HepG2 (cell line): Measurements from ENCODE around the gene CAPZA2.

ENCODE experiments used
- ATF7 ChIP-seq, 2 experiments: fragments of 450-650 bp in 1 of 2; sonication (generic) in 1 of 2; formaldehyde crosslinking in 1 of 2; IDR thresholded peaks; 2 replicates each; pipeline versions ENCODE4 v1.4.0 to v1.6.1; 2016 to 2020; ENCODE audit warnings: antibody characterized with exemption in 1 of 2, mild to moderate bottlenecking in 1 of 2, missing genetic modification reagents in 1 of 2
- ELF1 ChIP-seq: sonication (generic); formaldehyde crosslinking; IDR thresholded peaks from 2 replicates; pipeline ENCODE4 v1.4.0; 2020; ENCODE audit warnings: missing genetic modification reagents
- FOXJ3 ChIP-seq: sonication (generic); formaldehyde crosslinking; IDR thresholded peaks from 2 replicates; pipeline ENCODE4 v1.4.0; 2020; ENCODE audit warnings: missing genetic modification reagents, mild to moderate bottlenecking, borderline replicate concordance
- JUNB ChIP-seq: sonication (generic); formaldehyde crosslinking; IDR thresholded peaks from 2 replicates; pipeline ENCODE4 v1.8.0; 2022; ENCODE audit warnings: missing genetic modification reagents, mild to moderate bottlenecking, borderline replicate concordance
- TAF1 ChIP-seq: sonication (generic); formaldehyde crosslinking; IDR thresholded peaks from 2 replicates; pipeline ENCODE4 v1.4.0; 2020; ENCODE audit warnings: missing genetic modification reagents
- ZNF33A ChIP-seq: sonication (generic); formaldehyde crosslinking; IDR thresholded peaks from 2 replicates; pipeline ENCODE4 v1.5.1; 2020; ENCODE audit warnings: missing genetic modification reagents, mild to moderate bottlenecking, moderate library complexity, borderline replicate concordance
- ZNF644 ChIP-seq: IDR thresholded peaks from 2 replicates; pipeline ENCODE4 v1.6.1; 2016; ENCODE audit warnings: low read depth
- TF ChIP-seq, protein P1 (sequence below): IDR thresholded peaks from 2 replicates; pipeline ENCODE4 v1.6.1; 2012; ENCODE audit warnings: inconsistent platforms

- TF ChIP-seq, protein P1, sequence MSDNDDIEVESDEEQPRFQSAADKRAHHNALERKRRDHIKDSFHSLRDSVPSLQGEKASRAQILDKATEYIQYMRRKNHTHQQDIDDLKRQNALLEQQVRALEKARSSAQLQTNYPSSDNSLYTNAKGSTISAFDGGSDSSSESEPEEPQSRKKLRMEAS = no peak
- TF ChIP-seq TAF1 (CRISPR knock-in tag) = no peak
- TF ChIP-seq ATF7 (IDR thresholded peaks at IDR 0.05) = no peak
- no peak for TF ChIP-seq ATF7 (CRISPR knock-in tag; IDR thresholded peaks at IDR 0.05)
- no peak for TF ChIP-seq FOXJ3 (CRISPR knock-in tag)
- no peak for TF ChIP-seq ZNF644
- TF ChIP-seq ZNF33A (CRISPR knock-in tag) = no peak
- no peak for TF ChIP-seq ELF1 (CRISPR knock-in tag)
- TF ChIP-seq JUNB = no peak
Observed at GRCh38 chr7:116815041-116815440, 47.3 kb upstream of the CAPZA2 start.
